Measurements from ENCODE around the gene ATP6V0E1. TPM values are rescaled to one million over a fixed set of nuclear protein-coding genes. Genes with fewer than 3 reads are reported as not detected.

Gene ATP6V0E1
- total RNA-seq, 1 donor from 2014 or later = 91.3 TPM

- Histone ChIP-seq H3K4me1 (ENCODE audit: control insufficient read depth in 3 of 3, insufficient read depth in 3 of 3, low read length in 3 of 3) (no peaks in the 10 kb centered on the region), H3K9me3 (ENCODE audit: control insufficient read depth in 3 of 3, low read length in 3 of 3) (no peaks in the 10 kb centered on the region), H3K9ac (ENCODE audit: low read depth in 1 of 3, low read length in 3 of 3) (no peak overlapping the region), H3K27me3 (ENCODE audit: control insufficient read depth in 3 of 3, insufficient read depth in 3 of 3, low read length in 3 of 3) (no peaks in the 10 kb centered on the region), H3K27ac (ENCODE audit: low read depth, low read length) (no peak overlapping the region), H3K4me3 (ENCODE audit: low read length in 3 of 3) (no peak overlapping the region), H3K36me3 (ENCODE audit: control insufficient read depth in 3 of 3, insufficient read depth in 3 of 3, low read length in 3 of 3) (peaks cover 18 to 36% (median 33%) of the 10 kb centered on the region in 3 donors)
Measured at GRCh38 chr5:172943906-172944305, 39.7 kb upstream of the ATP6V0E1 start.

- no peak overlapping the region for H3K4me3 ChIP-seq (ENCODE audit: low read length in 3 of 3)
- no peak overlapping the region for H3K27ac ChIP-seq (ENCODE audit: low read depth, low read length)
- peaks cover 22 to 36% (median 27%) of the 10 kb centered on the region in 3 donors for H3K36me3 ChIP-seq (ENCODE audit: control insufficient read depth in 3 of 3, insufficient read depth in 3 of 3, low read length in 3 of 3)
- no peak overlapping the region for H3K9ac ChIP-seq (ENCODE audit: low read depth in 1 of 3, low read length in 3 of 3)
- H3K4me1 ChIP-seq (ENCODE audit: control insufficient read depth in 3 of 3, insufficient read depth in 3 of 3, low read length in 3 of 3) = no peaks in the 10 kb centered on the region
- no peaks in the 10 kb centered on the region for H3K27me3 ChIP-seq (ENCODE audit: control insufficient read depth in 3 of 3, insufficient read depth in 3 of 3, low read length in 3 of 3)
- no peaks in the 10 kb centered on the region for H3K9me3 ChIP-seq (ENCODE audit: control insufficient read depth in 3 of 3, low read length in 3 of 3)
Measured at GRCh38 chr5:172944741-172945140, 38.8 kb upstream of the ATP6V0E1 start.

GRCh38 chr5:172945151-172945550 is 38.4 kb upstream of the ATP6V0E1 start:
- Histone ChIP-seq H3K27me3 (ENCODE audit: control insufficient read depth in 3 of 3, insufficient read depth in 3 of 3, low read length in 3 of 3) (no peaks in the 10 kb centered on the region), H3K36me3 (ENCODE audit: control insufficient read depth in 3 of 3, insufficient read depth in 3 of 3, low read length in 3 of 3) (peaks cover 22 to 36% (median 24%) of the 10 kb centered on the region in 3 donors), H3K4me3 (ENCODE audit: low read length in 3 of 3) (no peak overlapping the region), H3K27ac (ENCODE audit: low read depth, low read length) (no peak overlapping the region), H3K9ac (ENCODE audit: low read depth in 1 of 3, low read length in 3 of 3) (no peak overlapping the region), H3K4me1 (ENCODE audit: control insufficient read depth in 3 of 3, insufficient read depth in 3 of 3, low read length in 3 of 3) (no peaks in the 10 kb centered on the region), H3K9me3 (ENCODE audit: control insufficient read depth in 3 of 3, low read length in 3 of 3) (no peaks in the 10 kb centered on the region)

GRCh38 chr5:172946146-172946545 is 37.4 kb upstream of the ATP6V0E1 start:
- Histone ChIP-seq H3K4me3 (ENCODE audit: low read length in 3 of 3) (no peak overlapping the region), H3K9me3 (ENCODE audit: control insufficient read depth in 3 of 3, low read length in 3 of 3) (no peaks in the 10 kb centered on the region), H3K4me1 (ENCODE audit: control insufficient read depth in 3 of 3, insufficient read depth in 3 of 3, low read length in 3 of 3) (no peaks in the 10 kb centered on the region), H3K9ac (ENCODE audit: low read depth in 1 of 3, low read length in 3 of 3) (no peak overlapping the region), H3K27me3 (ENCODE audit: control insufficient read depth in 3 of 3, insufficient read depth in 3 of 3, low read length in 3 of 3) (no peaks in the 10 kb centered on the region), H3K27ac (ENCODE audit: low read depth, low read length) (no peak overlapping the region), H3K36me3 (ENCODE audit: control insufficient read depth in 3 of 3, insufficient read depth in 3 of 3, low read length in 3 of 3) (peaks cover 22 to 38% (median 26%) of the 10 kb centered on the region in 3 donors)

- Histone ChIP-seq H3K9ac (ENCODE audit: low read depth in 1 of 3, low read length in 3 of 3) (no peak overlapping the region), H3K4me3 (ENCODE audit: low read length in 3 of 3) (no peak overlapping the region), H3K4me1 (ENCODE audit: control insufficient read depth in 3 of 3, insufficient read depth in 3 of 3, low read length in 3 of 3) (no peaks in the 10 kb centered on the region), H3K36me3 (ENCODE audit: control insufficient read depth in 3 of 3, insufficient read depth in 3 of 3, low read length in 3 of 3) (peaks cover 20 to 39% (median 27%) of the 10 kb centered on the region in 3 donors), H3K27me3 (ENCODE audit: control insufficient read depth in 3 of 3, insufficient read depth in 3 of 3, low read length in 3 of 3) (no peaks in the 10 kb centered on the region), H3K9me3 (ENCODE audit: control insufficient read depth in 3 of 3, low read length in 3 of 3) (no peaks in the 10 kb centered on the region), H3K27ac (ENCODE audit: low read depth, low read length) (no peak overlapping the region)
Measured at GRCh38 chr5:172949426-172949825, 34.1 kb upstream of the ATP6V0E1 start.

GRCh38 chr5:172950176-172950965 is 33.2 kb upstream of the ATP6V0E1 start:
- no peaks in the 10 kb centered on the region for H3K4me1 ChIP-seq (ENCODE audit: control insufficient read depth in 3 of 3, insufficient read depth in 3 of 3, low read length in 3 of 3)
- H3K9ac ChIP-seq (ENCODE audit: low read depth in 1 of 3, low read length in 3 of 3) = no peak overlapping the region
- H3K27ac ChIP-seq (ENCODE audit: low read depth, low read length) = no peak overlapping the region
- peaks cover 20 to 35% (median 27%) of the 10 kb centered on the region in 3 donors for H3K36me3 ChIP-seq (ENCODE audit: control insufficient read depth in 3 of 3, insufficient read depth in 3 of 3, low read length in 3 of 3)
- no peaks in the 10 kb centered on the region for H3K9me3 ChIP-seq (ENCODE audit: control insufficient read depth in 3 of 3, low read length in 3 of 3)
- no peaks in the 10 kb centered on the region for H3K27me3 ChIP-seq (ENCODE audit: control insufficient read depth in 3 of 3, insufficient read depth in 3 of 3, low read length in 3 of 3)
- H3K4me3 ChIP-seq (ENCODE audit: low read length in 3 of 3) = no peak overlapping the region

GRCh38 chr5:172951371-172952033 is 32.1 kb upstream of the ATP6V0E1 start:
- H3K36me3 ChIP-seq (ENCODE audit: control insufficient read depth in 3 of 3, insufficient read depth in 3 of 3, low read length in 3 of 3) = peaks cover 13 to 26% (median 22%) of the 10 kb centered on the region in 3 donors
- no peak overlapping the region for H3K4me3 ChIP-seq (ENCODE audit: low read length in 3 of 3)
- H3K9ac ChIP-seq (ENCODE audit: low read depth in 1 of 3, low read length in 3 of 3) = no peak overlapping the region
- no peaks in the 10 kb centered on the region for H3K27me3 ChIP-seq (ENCODE audit: control insufficient read depth in 3 of 3, insufficient read depth in 3 of 3, low read length in 3 of 3)
- no peaks in the 10 kb centered on the region for H3K4me1 ChIP-seq (ENCODE audit: control insufficient read depth in 3 of 3, insufficient read depth in 3 of 3, low read length in 3 of 3)
- H3K9me3 ChIP-seq (ENCODE audit: control insufficient read depth in 3 of 3, low read length in 3 of 3) = no peaks in the 10 kb centered on the region
- no peak overlapping the region for H3K27ac ChIP-seq (ENCODE audit: low read depth, low read length)

GRCh38 chr5:172952034-172952511 is 31.5 kb upstream of the ATP6V0E1 start:
- no peak overlapping the region for H3K4me3 ChIP-seq (ENCODE audit: low read length in 3 of 3)
- H3K36me3 ChIP-seq (ENCODE audit: control insufficient read depth in 3 of 3, insufficient read depth in 3 of 3, low read length in 3 of 3) = peaks cover 12 to 25% (median 21%) of the 10 kb centered on the region in 3 donors
- no peak overlapping the region for H3K27ac ChIP-seq (ENCODE audit: low read depth, low read length)
- no peak overlapping the region for H3K9ac ChIP-seq (ENCODE audit: low read depth in 1 of 3, low read length in 3 of 3)
- H3K4me1 ChIP-seq (ENCODE audit: control insufficient read depth in 3 of 3, insufficient read depth in 3 of 3, low read length in 3 of 3) = no peaks in the 10 kb centered on the region
- H3K27me3 ChIP-seq (ENCODE audit: control insufficient read depth in 3 of 3, insufficient read depth in 3 of 3, low read length in 3 of 3) = no peaks in the 10 kb centered on the region
- no peaks in the 10 kb centered on the region for H3K9me3 ChIP-seq (ENCODE audit: control insufficient read depth in 3 of 3, low read length in 3 of 3)

- no peak overlapping the region for H3K9ac ChIP-seq (ENCODE audit: low read depth in 1 of 3, low read length in 3 of 3)
- no peaks in the 10 kb centered on the region for H3K9me3 ChIP-seq (ENCODE audit: control insufficient read depth in 3 of 3, low read length in 3 of 3)
- peaks cover 0 to 5% (median 4%) of the 10 kb centered on the region in 3 donors for H3K4me1 ChIP-seq (ENCODE audit: control insufficient read depth in 3 of 3, insufficient read depth in 3 of 3, low read length in 3 of 3)
- H3K4me3 ChIP-seq (ENCODE audit: low read length in 3 of 3) = no peak overlapping the region
- no peaks in the 10 kb centered on the region for H3K27me3 ChIP-seq (ENCODE audit: control insufficient read depth in 3 of 3, insufficient read depth in 3 of 3, low read length in 3 of 3)
- H3K27ac ChIP-seq (ENCODE audit: low read depth, low read length) = no peak overlapping the region
- H3K36me3 ChIP-seq (ENCODE audit: control insufficient read depth in 3 of 3, insufficient read depth in 3 of 3, low read length in 3 of 3) = peaks cover 10 to 17% (median 17%) of the 10 kb centered on the region in 3 donors
Measured at GRCh38 chr5:172953776-172954675, 29.5 kb upstream of the ATP6V0E1 start.
